Gastrocnemius medialis (tissue), 4 donors: ENCODE data around the gene AKAP13.

Experiments used
- CTCF ChIP-seq, 5 experiments: fragments of 450-650 bp in 3 of 5; fragments of 200-600 bp in 2 of 5; sonication (generic) in 2 of 5; IDR thresholded peaks in 4 of 5; conservative IDR thresholded peaks in 1 of 5; 1 replicate in 4 of 5; 2 replicates in 1 of 5; pipeline ENCODE4 v1.5.1; 2016 to 2019; ENCODE audit warnings: antibody characterized with exemption in 5 of 5, mild to moderate bottlenecking in 3 of 5, moderate library complexity in 3 of 5
- POLR2A ChIP-seq, 2 donors: fragments of 450-650 bp; IDR thresholded peaks; one replicate each; pipeline ENCODE4 v1.6.1; 2017; ENCODE audit warnings: antibody characterized with exemption in 2 of 2, mild to moderate bottlenecking in 2 of 2, moderate library complexity in 2 of 2

- no peak for TF ChIP-seq POLR2A (IDR thresholded peaks at IDR 0.05)
- no peak for TF ChIP-seq CTCF (IDR thresholded peaks at IDR 0.05 in 4 of 5, conservative IDR thresholded peaks at IDR 0.05 in 1 of 5)
Observed at GRCh38 chr15:85555875-85556617, 175.6 kb downstream of the AKAP13 start.
